HL-60 (cell line): Measurements from ENCODE around the gene CERS6.

Experiments
- DNase-seq, 2 experiments: peaks; one replicate each; pipeline ENCODE4 v3.0.0-alpha.2; 2010 to 2020; ENCODE audit warnings: low read depth in 1 of 2, low spot score in 1 of 2
- H3K27ac ChIP-seq: fragments of 250-450 bp; sonication (Bioruptor Pico); replicated peaks from 2 replicates; pipeline ENCODE4 v1.5.1; 2020; ENCODE audit warnings: mild to moderate bottlenecking, moderate library complexity
- H3K27me3 ChIP-seq: fragments of 250-450 bp; sonication (Bioruptor Pico); 2 replicates; pipeline ENCODE4 v1.5.1; 2021; ENCODE audit warnings: mild to moderate bottlenecking, moderate library complexity; ENCODE audit not compliant: insufficient read depth, poor library complexity, severe bottlenecking
- H3K4me3 ChIP-seq: replicated peaks from 2 replicates; pipeline ENCODE4 v1.5.1; 2011; ENCODE audit warnings: mild to moderate bottlenecking, control low read depth, low read length; ENCODE audit not compliant: insufficient read depth
- CTCF ChIP-seq: IDR thresholded peaks from one replicate; pipeline ENCODE4 v1.5.1; 2011; ENCODE audit warnings: low read length, control low read depth, inconsistent platforms; ENCODE audit not compliant: insufficient read depth
- GABPA ChIP-seq: IDR thresholded peaks from 2 replicates; pipeline ENCODE4 v1.6.1; 2012; ENCODE audit warnings: low read depth
- POLR2AphosphoS5 ChIP-seq: IDR thresholded peaks from 2 replicates; pipeline ENCODE4 v1.6.1; 2012; ENCODE audit warnings: low read depth
- REST ChIP-seq: IDR thresholded peaks from 2 replicates; pipeline ENCODE4 v1.6.1; 2012; ENCODE audit warnings: low read depth; ENCODE audit not compliant: insufficient replicate concordance
- SPI1 ChIP-seq: IDR thresholded peaks from 2 replicates; pipeline ENCODE4 v1.6.1; 2012; ENCODE audit warnings: low read depth, mild to moderate bottlenecking, borderline replicate concordance

Gene CERS6

GRCh38 chr2:168700615-168701245, 244.7 kb downstream of the CERS6 start:
- H3K27me3 ChIP-seq, result no peaks in the 10 kb centered on the region

GRCh38 chr2:168702579-168702978, 246.5 kb downstream of the CERS6 start:
- DNase-seq, result no peak

More at GRCh38 chr2:168700615-168701245, 244.7 kb downstream of the CERS6 start:
- DNase-seq, result no peak
- Histone ChIP-seq H3K27ac (no peak overlapping the region), H3K4me3 (no peak overlapping the region)
- no peak for TF ChIP-seq REST
- TF ChIP-seq SPI1, result no peak
- TF ChIP-seq POLR2AphosphoS5, result no peak
- no peak for TF ChIP-seq GABPA
- TF ChIP-seq CTCF, result no peak

More at GRCh38 chr2:168702579-168702978, 246.5 kb downstream of the CERS6 start:
- TF ChIP-seq SPI1, result no peak
- TF ChIP-seq CTCF, result no peak
- no peak for TF ChIP-seq POLR2AphosphoS5
- TF ChIP-seq GABPA, result no peak
- no peak for TF ChIP-seq REST
- H3K4me3 ChIP-seq, result no peak overlapping the region
- no peaks in the 10 kb centered on the region for H3K27me3 ChIP-seq
- no peak overlapping the region for H3K27ac ChIP-seq
